Suprapubic skin (tissue), 4 donors: ENCODE measurements around the gene TRIM74. TPM values are rescaled to one million over a fixed set of nuclear protein-coding genes. Genes with fewer than 3 reads are reported as not detected.
A peak's percentile ranks its signal among the peaks of the same experiment; 100 is the strongest.
"Not testable (repeated sequence)": the region's sequence is repeated elsewhere in the genome, so short reads cannot be mapped to it uniquely, and the experiment has no call there.

Experiments
- DNase-seq, 2 donors: peaks; one replicate each; pipeline ENCODE4 v3.0.0-alpha.2; 2019; ENCODE audit warnings: low spot score in 2 of 2
- H3K27ac ChIP-seq: fragments of 200-600 bp; sonication (generic); one replicate; pipeline ENCODE4 v1.5.1; 2019
- H3K27me3 ChIP-seq: fragments of 200-600 bp; sonication (generic); one replicate; pipeline ENCODE4 v1.5.1; 2019
- H3K36me3 ChIP-seq: fragments of 200-600 bp; sonication (generic); one replicate; pipeline ENCODE4 v1.5.1; 2019
- H3K4me1 ChIP-seq: fragments of 200-600 bp; sonication (generic); one replicate; pipeline ENCODE4 v1.5.1; 2019
- H3K4me3 ChIP-seq: fragments of 200-600 bp; sonication (generic); one replicate; pipeline ENCODE4 v1.5.1; 2019; ENCODE audit warnings: mild to moderate bottlenecking
- H3K9me3 ChIP-seq: fragments of 200-600 bp; sonication (generic); one replicate; pipeline ENCODE4 v1.5.1; 2019
- CTCF ChIP-seq, 2 donors: fragments of 200-600 bp in 1 of 2; fragments of 450-650 bp in 1 of 2; sonication (generic) in 1 of 2; IDR thresholded peaks; one replicate each; pipeline ENCODE4 v1.5.1; 2016 to 2019; ENCODE audit warnings: antibody characterized with exemption in 2 of 2, mild to moderate bottlenecking in 1 of 2, moderate library complexity in 1 of 2
- EP300 ChIP-seq: sonication (generic); formaldehyde crosslinking; IDR thresholded peaks from one replicate; pipeline ENCODE4 v1.6.1; 2017; ENCODE audit warnings: antibody characterized with exemption
- POLR2A ChIP-seq, 2 donors: fragments of 450-650 bp; IDR thresholded peaks; one replicate each; pipeline ENCODE4 v1.6.1; 2017; ENCODE audit warnings: antibody characterized with exemption in 2 of 2, mild to moderate bottlenecking in 2 of 2, moderate library complexity in 2 of 2
- POLR2AphosphoS5 ChIP-seq, 3 donors: sonication (generic); formaldehyde crosslinking; IDR thresholded peaks; one replicate each; pipeline ENCODE4 v1.6.1; 2017; ENCODE audit warnings: antibody characterized with exemption in 3 of 3
- WGBS: methylation state at CpG from one replicate; pipeline ENCODE4 v1.1.5; 2018; 5-methylcytosine and 5-hydroxymethylcytosine counted together
- total RNA-seq, 4 donors: library from RNA; depleted of rRNA; stranded (reverse); fragments of >200 nt; gene quantifications; one replicate each; pipeline ENCODE4 v1.1.0, GENCODE V29; 2016

The TRIM74 gene
- total RNA-seq, 4 donors from 2014 or later = not detected

GRCh38 chr7:72946130-72946745, 23.0 kb downstream of the TRIM74 start:
- not testable (repeated sequence) for H3K9me3 ChIP-seq, H3K27ac ChIP-seq, H3K27me3 ChIP-seq, H3K4me3 ChIP-seq, DNase-seq, H3K4me1 ChIP-seq
- 81% methylated on average over 8 of the region's 22 CpGs for WGBS
- peaks cover 39% of the 10 kb centered on the region for H3K36me3 ChIP-seq

- H3K4me1 ChIP-seq, DNase-seq, H3K4me3 ChIP-seq, H3K27ac ChIP-seq, H3K27me3 ChIP-seq, H3K9me3 ChIP-seq: not testable (repeated sequence)
- peaks cover 42% of the 10 kb centered on the region for H3K36me3 ChIP-seq
- WGBS = 88% methylated on average over 5 of the region's 9 CpGs
Observed at GRCh38 chr7:72945597-72945996, 23.7 kb downstream of the TRIM74 start.

- H3K9me3 ChIP-seq, H3K27ac ChIP-seq, H3K4me1 ChIP-seq, DNase-seq, H3K27me3 ChIP-seq, H3K4me3 ChIP-seq: not testable (repeated sequence)
- peaks cover 42% of the 10 kb centered on the region for H3K36me3 ChIP-seq
- 40% methylated on average over 3 of the region's 15 CpGs for WGBS
Observed at GRCh38 chr7:72944937-72945336, 24.3 kb downstream of the TRIM74 start.

- 95% methylated on average over 19 of the region's 25 CpGs for WGBS
- not testable (repeated sequence) for H3K27me3 ChIP-seq, H3K9me3 ChIP-seq, H3K4me3 ChIP-seq, H3K27ac ChIP-seq, H3K4me1 ChIP-seq, DNase-seq
- H3K36me3 ChIP-seq = peaks cover 43% of the 10 kb centered on the region
Observed at GRCh38 chr7:72942956-72943355, 26.3 kb downstream of the TRIM74 start.

- not testable (repeated sequence) for H3K4me1 ChIP-seq, H3K4me3 ChIP-seq, H3K27ac ChIP-seq, H3K9me3 ChIP-seq, DNase-seq, H3K27me3 ChIP-seq
- H3K36me3 ChIP-seq = peaks cover 40% of the 10 kb centered on the region
- 94% methylated on average over 6 of the region's 20 CpGs for WGBS
Observed at GRCh38 chr7:72942022-72942705, 27.1 kb downstream of the TRIM74 start.

- 90% methylated on average over 6 of the region's 6 CpGs for WGBS
- not testable (repeated sequence) for H3K9me3 ChIP-seq, H3K4me3 ChIP-seq, DNase-seq, H3K27ac ChIP-seq, H3K27me3 ChIP-seq
- Histone ChIP-seq H3K36me3 (peaks cover 54% of the 10 kb centered on the region), H3K4me1 (peaks cover 21% of the 10 kb centered on the region)
Observed at GRCh38 chr7:72928216-72928615, 41.0 kb downstream of the TRIM74 start.

- H3K36me3 ChIP-seq = peaks cover 54% of the 10 kb centered on the region
- not testable (repeated sequence) for DNase-seq, H3K9me3 ChIP-seq, H3K27me3 ChIP-seq, H3K27ac ChIP-seq, H3K4me3 ChIP-seq
- peaks cover 21% of the 10 kb centered on the region for H3K4me1 ChIP-seq
- WGBS = 93% methylated on average over 6 of the region's 6 CpGs
Observed at GRCh38 chr7:72927791-72928190, 41.5 kb downstream of the TRIM74 start.

- H3K4me3 ChIP-seq = peak overlapping the region; percentile 92
- peaks cover 21% of the 10 kb centered on the region for H3K4me1 ChIP-seq
- DNase-seq = no peak
- H3K9me3 ChIP-seq = no peaks in the 10 kb centered on the region
- TF ChIP-seq POLR2A (IDR thresholded peaks at IDR 0.05) (no peak), POLR2AphosphoS5 (IDR thresholded peaks at IDR 0.05) (no peak), EP300 (no peak), CTCF (IDR thresholded peaks at IDR 0.05) (no peak)
- H3K27me3 ChIP-seq = no peaks in the 10 kb centered on the region
- peaks cover 43% of the 10 kb centered on the region for H3K36me3 ChIP-seq
- WGBS = 2% methylated on average over 9 of the region's 35 CpGs
- H3K27ac ChIP-seq = peak overlapping the region; percentile 95
Observed at GRCh38 chr7:72925546-72926120, 43.6 kb downstream of the TRIM74 start.
